WTC11 (cell line): ENCODE data around the gene FERMT3.

Experiments
- CTCF ChIP-seq: fragments of 200-600 bp; IDR thresholded peaks from 2 replicates; pipeline ENCODE4 v1.8.0; 2022; ENCODE audit warnings: antibody characterized with exemption
- JUN ChIP-seq: sonication (generic); formaldehyde crosslinking; IDR thresholded peaks from 2 replicates; pipeline ENCODE4 v1.8.0; 2023; ENCODE audit warnings: mild to moderate bottlenecking, missing genetic modification reagents
- MAX ChIP-seq: sonication (generic); formaldehyde crosslinking; IDR thresholded peaks from 2 replicates; pipeline ENCODE4 v1.8.0; 2022; ENCODE audit warnings: mild to moderate bottlenecking, missing genetic modification reagents
- MLX ChIP-seq: sonication (generic); formaldehyde crosslinking; IDR thresholded peaks from 2 replicates; pipeline ENCODE4 v1.8.1; 2023; ENCODE audit warnings: mild to moderate bottlenecking, missing genetic modification reagents, moderate library complexity
- NFE2L1 ChIP-seq: sonication (generic); formaldehyde crosslinking; IDR thresholded peaks from 2 replicates; pipeline ENCODE4 v1.8.1; 2023; ENCODE audit warnings: missing genetic modification reagents
- ZNF138 ChIP-seq: sonication (generic); formaldehyde crosslinking; conservative IDR thresholded peaks from 2 replicates; pipeline ENCODE4 v1.8.1; 2022; ENCODE audit warnings: mild to moderate bottlenecking, moderate library complexity, missing genetic modification reagents
- ZNF232 ChIP-seq: sonication (generic); formaldehyde crosslinking; IDR thresholded peaks from 2 replicates; pipeline ENCODE4 v1.8.0; 2022; ENCODE audit warnings: mild to moderate bottlenecking, missing genetic modification reagents
- TF ChIP-seq, protein P1 (sequence below): sonication (generic); formaldehyde crosslinking; IDR thresholded peaks from 2 replicates; pipeline ENCODE4 v1.8.0; 2022; ENCODE audit warnings: mild to moderate bottlenecking, missing genetic modification reagents
- TF ChIP-seq, protein P2 (sequence below): sonication (generic); formaldehyde crosslinking; IDR thresholded peaks from 2 replicates; pipeline ENCODE4 v1.8.1; 2022; ENCODE audit warnings: low read depth, missing genetic modification reagents, borderline replicate concordance

DNA sequence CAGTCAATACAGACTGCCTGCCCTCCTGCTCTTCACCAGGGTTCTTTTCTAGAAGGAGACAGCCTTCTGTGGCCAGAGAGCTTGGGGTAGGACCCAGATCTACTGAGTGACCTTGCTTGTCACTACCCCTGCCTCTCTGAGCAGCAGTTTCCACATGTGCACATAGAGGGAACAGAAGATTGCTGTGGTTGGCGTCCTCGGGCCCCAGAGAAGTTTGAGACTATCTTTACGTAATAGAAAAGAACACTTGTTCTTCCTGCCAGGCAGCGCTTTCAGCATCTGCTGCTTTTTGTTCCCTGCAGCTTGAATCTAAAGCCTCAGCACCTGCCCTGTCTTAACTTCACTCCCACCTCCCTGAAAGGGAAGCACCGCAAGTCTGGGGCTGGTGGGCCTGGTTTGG, 32.5 kb downstream of the FERMT3 start:
- no peak for TF ChIP-seq ZNF232 (CRISPR knock-in tag)
- TF ChIP-seq, protein P1, sequence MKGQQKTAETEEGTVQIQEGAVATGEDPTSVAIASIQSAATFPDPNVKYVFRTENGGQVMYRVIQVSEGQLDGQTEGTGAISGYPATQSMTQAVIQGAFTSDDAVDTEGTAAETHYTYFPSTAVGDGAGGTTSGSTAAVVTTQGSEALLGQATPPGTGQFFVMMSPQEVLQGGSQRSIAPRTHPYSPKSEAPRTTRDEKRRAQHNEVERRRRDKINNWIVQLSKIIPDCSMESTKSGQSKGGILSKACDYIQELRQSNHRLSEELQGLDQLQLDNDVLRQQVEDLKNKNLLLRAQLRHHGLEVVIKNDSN (CRISPR knock-in tag): no peak
- no peak for TF ChIP-seq CTCF
- TF ChIP-seq, protein P2, sequence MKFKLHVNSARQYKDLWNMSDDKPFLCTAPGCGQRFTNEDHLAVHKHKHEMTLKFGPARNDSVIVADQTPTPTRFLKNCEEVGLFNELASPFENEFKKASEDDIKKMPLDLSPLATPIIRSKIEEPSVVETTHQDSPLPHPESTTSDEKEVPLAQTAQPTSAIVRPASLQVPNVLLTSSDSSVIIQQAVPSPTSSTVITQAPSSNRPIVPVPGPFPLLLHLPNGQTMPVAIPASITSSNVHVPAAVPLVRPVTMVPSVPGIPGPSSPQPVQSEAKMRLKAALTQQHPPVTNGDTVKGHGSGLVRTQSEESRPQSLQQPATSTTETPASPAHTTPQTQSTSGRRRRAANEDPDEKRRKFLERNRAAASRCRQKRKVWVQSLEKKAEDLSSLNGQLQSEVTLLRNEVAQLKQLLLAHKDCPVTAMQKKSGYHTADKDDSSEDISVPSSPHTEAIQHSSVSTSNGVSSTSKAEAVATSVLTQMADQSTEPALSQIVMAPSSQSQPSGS (CRISPR knock-in tag): no peak
- no peak for TF ChIP-seq MAX (CRISPR knock-in tag)
- no peak for TF ChIP-seq MLX (CRISPR knock-in tag)
- TF ChIP-seq JUN (CRISPR knock-in tag): no peak
- TF ChIP-seq ZNF138 (CRISPR knock-in tag): no peak
- no peak for TF ChIP-seq NFE2L1 (CRISPR knock-in tag)
